ENCODE data around the gene GOLGA8B. TPM values are rescaled to one million over a fixed set of nuclear protein-coding genes. Genes with fewer than 3 reads are reported as not detected.

Gene GOLGA8B
- total RNA-seq, 4 donors from 2014 or later: 83.2 to 336 (median 98.0) TPM

GRCh38 chr15:34606131-34606530 lies 22.7 kb upstream of the GOLGA8B start:
- Histone ChIP-seq H3K4me1 (no peaks in the 10 kb centered on the region), H3K27me3 (peaks cover 13% of the 10 kb centered on the region), H3K4me3 (no peak overlapping the region), H3K9me3 (no peaks in the 10 kb centered on the region), H3K36me3 (no peaks in the 10 kb centered on the region), H3K27ac (no peak overlapping the region)
- DNase-seq (ENCODE audit: low spot score in 2 of 2): no peak
- TF ChIP-seq, protein P1, sequence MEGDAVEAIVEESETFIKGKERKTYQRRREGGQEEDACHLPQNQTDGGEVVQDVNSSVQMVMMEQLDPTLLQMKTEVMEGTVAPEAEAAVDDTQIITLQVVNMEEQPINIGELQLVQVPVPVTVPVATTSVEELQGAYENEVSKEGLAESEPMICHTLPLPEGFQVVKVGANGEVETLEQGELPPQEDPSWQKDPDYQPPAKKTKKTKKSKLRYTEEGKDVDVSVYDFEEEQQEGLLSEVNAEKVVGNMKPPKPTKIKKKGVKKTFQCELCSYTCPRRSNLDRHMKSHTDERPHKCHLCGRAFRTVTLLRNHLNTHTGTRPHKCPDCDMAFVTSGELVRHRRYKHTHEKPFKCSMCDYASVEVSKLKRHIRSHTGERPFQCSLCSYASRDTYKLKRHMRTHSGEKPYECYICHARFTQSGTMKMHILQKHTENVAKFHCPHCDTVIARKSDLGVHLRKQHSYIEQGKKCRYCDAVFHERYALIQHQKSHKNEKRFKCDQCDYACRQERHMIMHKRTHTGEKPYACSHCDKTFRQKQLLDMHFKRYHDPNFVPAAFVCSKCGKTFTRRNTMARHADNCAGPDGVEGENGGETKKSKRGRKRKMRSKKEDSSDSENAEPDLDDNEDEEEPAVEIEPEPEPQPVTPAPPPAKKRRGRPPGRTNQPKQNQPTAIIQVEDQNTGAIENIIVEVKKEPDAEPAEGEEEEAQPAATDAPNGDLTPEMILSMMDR (IDR thresholded peaks at IDR 0.05): no peak
- TF ChIP-seq POLR2AphosphoS5 (IDR thresholded peaks at IDR 0.05): no peak
- no peak for TF ChIP-seq EP300 (IDR thresholded peaks at IDR 0.05)
- no peak for TF ChIP-seq POLR2A (IDR thresholded peaks at IDR 0.05)

- Histone ChIP-seq H3K9me3 (no peaks in the 10 kb centered on the region), H3K27ac (no peak overlapping the region), H3K4me3 (no peak overlapping the region), H3K4me1 (no peaks in the 10 kb centered on the region), H3K27me3 (peaks cover 13% of the 10 kb centered on the region), H3K36me3 (no peaks in the 10 kb centered on the region)
- no peak for DNase-seq (ENCODE audit: low spot score in 2 of 2)
- TF ChIP-seq EP300 (IDR thresholded peaks at IDR 0.05): no peak
- TF ChIP-seq POLR2A (IDR thresholded peaks at IDR 0.05): no peak
- TF ChIP-seq, protein P1 (IDR thresholded peaks at IDR 0.05): no peak
- TF ChIP-seq POLR2AphosphoS5 (IDR thresholded peaks at IDR 0.05): no peak
- WGBS: 53% methylated on average over 8 of the region's 8 CpGs
Observed at GRCh38 chr15:34603095-34603494, 19.6 kb upstream of the GOLGA8B start.

DNA sequence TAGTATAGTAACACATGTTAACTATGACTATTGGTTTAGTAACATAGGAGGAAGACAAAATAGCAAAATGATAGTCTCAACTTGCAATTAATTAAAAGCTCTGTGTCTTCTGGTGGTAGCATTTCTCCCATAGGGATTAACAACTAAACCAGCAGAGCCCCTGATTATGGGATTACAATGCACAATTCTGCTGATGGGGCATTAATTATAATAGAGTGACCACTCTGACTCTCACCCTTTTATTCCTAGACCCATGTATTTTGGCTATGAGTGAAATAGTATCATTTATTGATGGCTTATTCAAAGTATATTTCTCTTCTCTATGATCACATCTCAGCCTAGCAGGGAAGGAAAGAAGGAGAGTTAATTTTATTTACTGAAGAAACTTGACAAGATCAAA lies 17.5 kb upstream of the GOLGA8B start:
- no peaks in the 10 kb centered on the region for H3K36me3 ChIP-seq
- peaks cover 13% of the 10 kb centered on the region for H3K27me3 ChIP-seq
- no peak for TF ChIP-seq EP300 (IDR thresholded peaks at IDR 0.05)
- TF ChIP-seq POLR2AphosphoS5 (IDR thresholded peaks at IDR 0.05): no peak
- no peak for TF ChIP-seq POLR2A (IDR thresholded peaks at IDR 0.05)
- TF ChIP-seq, protein P1 (IDR thresholded peaks at IDR 0.05): no peak
- H3K9me3 ChIP-seq: no peaks in the 10 kb centered on the region
- H3K4me3 ChIP-seq: no peak overlapping the region
- H3K4me1 ChIP-seq: no peaks in the 10 kb centered on the region
- H3K27ac ChIP-seq: no peak overlapping the region
- DNase-seq (ENCODE audit: low spot score in 2 of 2): no peak

DNA sequence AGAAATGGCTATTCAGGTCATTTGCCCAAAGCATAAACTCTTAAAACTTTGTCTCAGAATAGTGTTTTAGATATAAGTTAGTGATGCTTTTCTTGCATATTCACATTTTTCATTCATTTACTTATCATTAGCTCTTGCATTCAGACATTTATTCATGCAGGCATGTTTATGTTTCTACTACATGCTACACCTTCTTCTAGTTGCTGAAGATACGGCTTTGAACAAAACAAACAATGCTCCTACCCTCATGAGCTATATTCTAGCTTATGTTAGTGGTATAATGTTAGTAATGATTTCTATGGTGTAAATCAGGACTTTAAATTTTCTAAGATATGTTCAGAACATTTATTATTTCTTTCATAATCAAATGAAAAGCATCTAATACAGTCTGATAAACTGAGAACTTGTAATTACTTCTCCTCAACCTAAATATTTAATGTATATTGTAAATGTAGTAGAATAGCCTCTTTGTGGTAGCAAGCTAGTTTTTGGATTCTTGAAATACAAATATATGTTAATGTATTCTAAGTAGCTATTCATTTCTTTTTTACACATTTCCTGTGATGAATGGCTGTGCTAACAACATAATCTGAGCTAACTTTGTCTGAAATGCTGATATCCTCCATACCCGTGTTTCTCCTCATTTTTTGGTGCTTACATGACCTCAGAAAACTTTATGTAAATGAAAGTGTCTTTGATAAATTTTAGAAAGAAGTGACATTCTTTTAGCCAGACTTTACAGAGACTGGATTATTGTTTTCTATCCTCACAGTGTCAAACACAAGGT lies 15.5 kb upstream of the GOLGA8B start:
- Histone ChIP-seq H3K27me3 (peaks cover 7% of the 10 kb centered on the region), H3K9me3 (no peaks in the 10 kb centered on the region), H3K4me1 (no peaks in the 10 kb centered on the region), H3K36me3 (no peaks in the 10 kb centered on the region), H3K4me3 (no peak overlapping the region), H3K27ac (no peak overlapping the region)
- WGBS: 73% methylated on average over 2 of the region's 2 CpGs
- DNase-seq (ENCODE audit: low spot score in 2 of 2): no peak
- no peak for TF ChIP-seq POLR2AphosphoS5 (IDR thresholded peaks at IDR 0.05)
- TF ChIP-seq EP300 (IDR thresholded peaks at IDR 0.05): no peak
- TF ChIP-seq, protein P1 (IDR thresholded peaks at IDR 0.05): no peak
- TF ChIP-seq POLR2A (IDR thresholded peaks at IDR 0.05): no peak

GRCh38 chr15:34597316-34597715 lies 13.9 kb upstream of the GOLGA8B start:
- TF ChIP-seq POLR2AphosphoS5 (IDR thresholded peaks at IDR 0.05) (no peak), EP300 (IDR thresholded peaks at IDR 0.05) (no peak), POLR2A (IDR thresholded peaks at IDR 0.05) (no peak)
- TF ChIP-seq, protein P1 (IDR thresholded peaks at IDR 0.05): no peak
- no peak overlapping the region for H3K27ac ChIP-seq
- no peaks in the 10 kb centered on the region for H3K36me3 ChIP-seq
- no peaks in the 10 kb centered on the region for H3K4me1 ChIP-seq
- H3K4me3 ChIP-seq: no peak overlapping the region
- H3K9me3 ChIP-seq: no peaks in the 10 kb centered on the region
- no peak for DNase-seq (ENCODE audit: low spot score in 2 of 2)
- peaks cover 6% of the 10 kb centered on the region for H3K27me3 ChIP-seq

Data from suprapubic skin (tissue), 4 donors.